GM19372 (cell line): ENCODE results near the gene GOLGA3.

ENCODE experiments used
- ATAC-seq: cut with Tn5 transposase; IDR thresholded peaks from one replicate; pipeline ENCODE4 v1.9.1; 2021; ENCODE audit warnings: mild to moderate bottlenecking, low read depth, moderate library complexity; ENCODE audit not compliant: unreplicated experiment

Gene GOLGA3

GRCh38 chr12:132726386-132726785 lies 102.3 kb downstream of the GOLGA3 start:
- ATAC-seq = no peak

- ATAC-seq = no peak
Measured at GRCh38 chr12:132724506-132725241, 104.0 kb downstream of the GOLGA3 start.

GRCh38 chr12:132723764-132724140 lies 104.9 kb downstream of the GOLGA3 start:
- no peak for ATAC-seq

- ATAC-seq = no peak
Measured at GRCh38 chr12:132723015-132723763, 105.5 kb downstream of the GOLGA3 start.

GRCh38 chr12:132720606-132721345 lies 107.9 kb downstream of the GOLGA3 start:
- ATAC-seq = no peak

GRCh38 chr12:132719954-132720324 lies 108.7 kb downstream of the GOLGA3 start:
- ATAC-seq = no peak

- ATAC-seq = no peak
Measured at GRCh38 chr12:132719141-132719953, 109.3 kb downstream of the GOLGA3 start.
